Fibroblast of the aortic adventitia (primary cell): ENCODE measurements around the gene PLBD2. TPM values are rescaled to one million over a fixed set of nuclear protein-coding genes. Genes with fewer than 3 reads are reported as not detected.

Source experiments
- DNase-seq: peaks from one replicate; pipeline ENCODE4 v3.0.0-alpha.2; 2010; ENCODE audit warnings: low read depth
- H3K4me3 ChIP-seq: 2 replicates; pipeline ENCODE4 v1.5.1; 2011; ENCODE audit warnings: low read depth, mild to moderate bottlenecking, control low read depth, low read length, moderate library complexity
- CTCF ChIP-seq: IDR thresholded peaks from 2 replicates; pipeline ENCODE4 v1.5.1; 2011; ENCODE audit warnings: mild to moderate bottlenecking, low read length, control low read depth, inconsistent platforms; ENCODE audit not compliant: insufficient read depth
- total RNA-seq: library from RNA; depleted of rRNA; stranded (reverse); fragments of >200 nt; gene quantifications from 2 replicates; pipeline ENCODE4 v1.2.3, GENCODE V29; 2012; ENCODE audit warnings: low replicate concordance

Gene PLBD2
- total RNA-seq, 1 donor = 35.1 TPM

DNA sequence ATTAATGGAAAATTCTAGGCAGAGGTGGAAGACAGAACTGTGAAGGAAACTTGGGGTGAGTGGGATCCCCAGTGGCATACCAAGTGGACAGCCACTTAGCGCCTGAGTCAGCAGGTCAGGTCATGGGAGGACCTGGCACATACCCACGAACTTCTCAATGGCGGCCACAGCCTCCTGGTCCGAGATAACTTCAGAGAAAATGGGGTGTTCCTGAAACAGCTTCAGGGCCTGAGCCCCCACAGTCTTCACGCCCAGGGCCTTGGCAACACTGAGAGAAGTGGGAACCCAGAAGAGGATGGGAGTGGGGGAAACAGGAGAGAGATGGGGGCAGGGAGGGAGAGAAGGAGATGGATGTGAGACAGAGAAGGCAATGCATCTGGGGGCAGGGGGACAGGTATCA, 35.4 kb downstream of the PLBD2 start:
- no peak overlapping the region for H3K4me3 ChIP-seq
- no peak for TF ChIP-seq CTCF
- no peak for DNase-seq

DNA sequence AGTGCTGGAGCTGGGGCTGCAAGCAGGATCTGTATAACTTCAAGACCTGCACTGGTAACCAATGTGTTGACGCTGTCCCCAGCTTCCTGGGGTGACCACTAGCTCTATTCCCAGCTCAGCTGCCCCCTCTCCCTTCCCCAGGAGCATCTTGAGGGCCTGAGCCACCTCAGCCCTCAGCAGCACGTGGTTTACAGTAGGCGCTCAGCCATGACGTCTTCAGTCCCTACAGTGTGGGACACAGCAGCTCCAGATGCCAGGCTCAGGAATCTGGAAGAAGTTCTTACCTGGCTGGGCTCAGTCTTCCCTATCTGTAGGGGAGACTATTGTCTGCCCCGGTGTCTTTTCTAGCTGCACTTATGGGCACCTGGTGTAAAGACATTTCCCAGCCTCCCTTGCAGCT, 36.7 kb downstream of the PLBD2 start:
- no peak for DNase-seq
- no peak for TF ChIP-seq CTCF

GRCh38 chr12:113396200-113396599, 37.8 kb downstream of the PLBD2 start:
- H3K4me3 ChIP-seq = no peak overlapping the region
- TF ChIP-seq CTCF = no peak
- DNase-seq = no peak

More for the DNA sequence above, 36.7 kb downstream of the PLBD2 start:
- no peak overlapping the region for H3K4me3 ChIP-seq

DNA sequence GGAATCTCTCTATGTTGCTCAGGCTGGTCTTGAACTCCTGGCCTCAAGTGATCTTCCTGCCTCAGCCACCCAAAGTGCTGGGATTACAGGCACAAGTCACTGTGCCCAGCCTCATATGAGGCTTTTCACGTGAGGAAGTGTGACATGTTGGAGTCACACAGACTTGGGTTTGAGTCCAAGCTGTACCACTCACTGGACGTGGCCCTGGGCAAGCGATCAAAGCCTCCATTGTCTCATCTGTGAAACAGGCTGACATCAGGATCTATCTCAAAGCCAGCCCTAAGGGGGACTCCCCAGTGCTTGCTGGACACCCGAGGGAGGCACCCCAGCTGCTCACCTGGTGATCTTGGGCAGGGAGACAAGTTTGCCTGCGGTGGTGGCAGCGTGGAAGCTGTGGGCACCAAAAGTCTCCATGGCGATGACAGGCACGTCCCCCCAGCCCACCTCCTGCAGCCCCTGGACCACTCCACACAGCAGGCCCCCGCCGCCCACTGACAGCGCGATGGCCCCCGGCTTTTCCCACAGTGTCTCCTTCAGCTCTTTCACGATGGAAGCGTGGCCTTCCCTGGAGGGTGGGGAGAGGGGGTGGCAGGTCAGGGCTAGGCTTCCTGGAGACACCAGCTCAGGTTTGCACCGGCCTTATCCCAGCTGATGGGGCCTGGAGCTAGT, 38.6 kb downstream of the PLBD2 start:
- TF ChIP-seq CTCF = no peak
- DNase-seq = no peak
- H3K4me3 ChIP-seq = no peak overlapping the region

GRCh38 chr12:113397497-113398197, 39.3 kb downstream of the PLBD2 start:
- H3K4me3 ChIP-seq = no peak overlapping the region
- no peak for DNase-seq
- TF ChIP-seq CTCF = no peak

DNA sequence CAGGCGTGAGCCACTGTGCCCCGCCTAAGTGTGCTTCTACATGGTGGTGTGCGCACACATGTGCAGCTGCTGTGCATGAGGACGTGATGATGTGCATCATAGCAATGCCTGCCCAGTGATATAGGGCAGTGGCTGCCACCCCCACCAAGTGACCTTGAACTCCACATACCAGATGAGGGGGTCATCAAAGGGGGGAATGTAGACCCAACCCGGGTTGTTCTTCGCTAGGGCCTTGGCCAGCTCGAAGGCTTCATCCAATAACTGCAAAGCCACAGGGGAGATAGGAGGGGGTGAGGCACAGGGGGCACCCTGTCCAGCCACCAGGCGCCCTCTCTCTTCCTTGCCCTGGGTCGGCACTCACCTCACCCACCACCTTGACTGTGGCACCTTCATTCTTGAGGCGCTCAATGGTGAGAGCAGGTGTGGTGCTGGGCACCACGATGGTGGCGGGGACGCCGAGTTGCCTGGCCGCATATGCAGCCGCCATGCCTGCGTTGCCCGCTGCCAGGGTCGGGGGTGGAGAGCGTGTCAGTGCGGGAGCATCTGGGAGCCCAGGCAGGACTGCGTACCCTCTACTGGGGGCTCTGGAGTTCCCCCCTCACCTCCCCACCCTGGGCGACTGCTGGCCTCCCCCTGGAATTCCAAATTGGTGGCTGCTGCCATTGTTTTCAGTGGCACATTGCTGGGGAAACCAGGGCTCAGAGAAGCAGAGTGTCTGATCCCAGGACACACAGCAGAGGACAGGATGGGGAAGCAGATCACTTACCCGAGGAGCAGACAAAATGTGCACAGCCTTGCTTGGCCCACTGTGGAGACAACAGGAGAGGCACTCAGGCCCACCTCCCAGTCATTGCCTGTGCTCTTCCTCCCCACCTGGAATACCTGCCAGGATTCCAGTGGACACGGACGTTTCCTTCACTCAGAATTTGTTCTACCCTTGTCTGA, 40.2 kb downstream of the PLBD2 start:
- no peak for TF ChIP-seq CTCF
- DNase-seq = no peak
- H3K4me3 ChIP-seq = no peak overlapping the region
